ENCODE data around the gene FGFR2.

Gene FGFR2

DNA sequence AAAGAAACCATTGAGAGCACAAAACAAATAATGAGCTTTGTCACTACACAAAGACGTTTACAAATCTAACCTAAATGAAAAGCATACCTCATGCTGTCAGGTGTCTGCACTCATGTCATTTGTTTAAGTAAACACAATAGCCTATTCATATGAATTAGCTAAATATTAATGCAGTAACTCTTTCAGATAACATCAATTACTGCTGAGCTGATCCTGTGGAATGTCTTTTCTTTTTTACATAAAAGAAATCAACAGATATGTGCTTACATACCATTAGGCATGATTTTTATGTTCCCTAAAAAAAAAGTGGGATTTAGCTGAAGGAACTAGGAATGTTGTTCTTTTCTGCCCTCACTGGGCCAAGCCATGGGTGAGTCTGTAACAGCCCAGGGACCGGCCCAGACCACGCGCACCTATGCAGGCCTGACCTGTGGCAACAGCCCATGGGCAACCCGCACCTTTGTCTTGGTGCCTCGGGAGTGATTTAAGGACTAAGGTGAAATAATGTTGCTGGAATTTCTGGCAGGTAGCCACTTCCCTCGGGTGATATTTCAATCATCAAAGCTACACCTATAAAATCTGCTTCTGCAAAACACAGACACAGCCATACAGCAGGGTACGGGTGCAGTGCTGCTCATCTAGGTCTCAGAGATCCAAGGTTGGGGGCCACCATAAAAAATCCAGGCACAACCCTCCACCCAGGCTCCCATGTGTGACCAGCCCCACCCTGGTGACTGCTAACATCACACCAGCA lies 44.6 kb downstream of the FGFR2 start:
- no peak for DNase-seq (ENCODE audit: low read depth)

GRCh38 chr10:121552746-121553145 lies 45.5 kb downstream of the FGFR2 start:
- DNase-seq (ENCODE audit: low read depth) = no peak

- no peak for DNase-seq (ENCODE audit: low read depth)
Observed at GRCh38 chr10:121551210-121551885, 46.9 kb downstream of the FGFR2 start.

GRCh38 chr10:121544301-121544869 lies 53.9 kb downstream of the FGFR2 start:
- no peak for DNase-seq (ENCODE audit: low read depth)

DNA sequence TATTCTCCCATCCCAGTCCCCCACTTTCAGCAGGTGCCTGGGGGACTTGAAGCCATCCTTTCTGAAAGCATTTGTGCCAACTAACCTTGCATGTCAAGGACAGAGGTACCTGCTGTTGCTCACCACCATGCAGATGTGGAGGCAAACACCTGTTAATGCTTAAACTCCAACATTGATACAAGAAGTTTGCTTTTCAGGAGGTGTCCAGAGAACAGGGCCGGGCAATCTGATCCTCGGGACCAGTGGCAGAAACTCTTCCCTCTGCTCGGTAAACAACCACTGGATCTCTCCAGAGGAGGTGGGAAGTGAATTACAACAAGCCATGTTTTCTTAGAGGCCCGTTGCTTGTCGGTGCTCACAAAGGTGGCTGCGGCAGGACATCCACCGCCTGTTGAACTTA lies 54.7 kb downstream of the FGFR2 start:
- no peak for DNase-seq (ENCODE audit: low read depth)

- DNase-seq (ENCODE audit: low read depth) = no peak
Observed at GRCh38 chr10:121541450-121542120, 56.7 kb downstream of the FGFR2 start.

- no peak for DNase-seq (ENCODE audit: low read depth)
Observed at GRCh38 chr10:121540732-121541395, 57.4 kb downstream of the FGFR2 start.

- no peak for DNase-seq (ENCODE audit: low read depth)
Observed at GRCh38 chr10:121539786-121540185, 58.5 kb downstream of the FGFR2 start.

DNA sequence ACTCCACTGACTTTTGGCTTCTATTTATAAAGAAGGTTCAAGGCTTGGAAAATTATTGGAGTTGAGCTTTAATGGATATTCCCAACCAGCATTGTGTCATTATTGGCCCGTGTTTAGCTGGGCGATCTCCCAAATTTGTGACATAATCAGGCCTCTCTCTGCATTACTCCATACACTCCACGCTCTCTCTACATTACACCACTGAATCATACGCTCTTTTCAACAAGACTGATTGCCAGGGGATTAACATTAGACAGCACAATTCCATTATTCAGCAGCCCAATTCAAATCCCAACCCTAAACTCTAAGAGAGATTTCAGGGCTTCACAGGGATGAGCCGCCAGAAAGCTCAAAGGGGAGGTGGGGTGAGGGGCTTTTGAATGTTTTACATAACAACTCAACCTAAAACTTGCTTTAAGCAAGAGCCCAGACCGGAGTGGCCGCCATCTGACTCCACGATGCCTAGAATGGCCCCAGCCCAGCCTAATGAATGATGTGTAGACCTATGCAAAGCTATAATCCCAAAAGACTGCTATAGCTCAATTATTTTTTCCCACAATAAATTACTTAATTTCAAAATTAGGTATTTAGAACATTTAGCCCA lies 61.8 kb downstream of the FGFR2 start:
- DNase-seq (ENCODE audit: low read depth) = no peak

- DNase-seq (ENCODE audit: low read depth) = no peak
Observed at GRCh38 chr10:121535381-121535780, 62.9 kb downstream of the FGFR2 start.

GRCh38 chr10:121532292-121532864 lies 65.9 kb downstream of the FGFR2 start:
- no peak for DNase-seq (ENCODE audit: low read depth)

GRCh38 chr10:121531830-121532178 lies 66.4 kb downstream of the FGFR2 start:
- no peak for DNase-seq (ENCODE audit: low read depth)

GRCh38 chr10:121531076-121531829 lies 67.0 kb downstream of the FGFR2 start:
- no peak for DNase-seq (ENCODE audit: low read depth)

- DNase-seq (ENCODE audit: low read depth) = no peak
Observed at GRCh38 chr10:121530481-121531075, 67.7 kb downstream of the FGFR2 start.

DNA sequence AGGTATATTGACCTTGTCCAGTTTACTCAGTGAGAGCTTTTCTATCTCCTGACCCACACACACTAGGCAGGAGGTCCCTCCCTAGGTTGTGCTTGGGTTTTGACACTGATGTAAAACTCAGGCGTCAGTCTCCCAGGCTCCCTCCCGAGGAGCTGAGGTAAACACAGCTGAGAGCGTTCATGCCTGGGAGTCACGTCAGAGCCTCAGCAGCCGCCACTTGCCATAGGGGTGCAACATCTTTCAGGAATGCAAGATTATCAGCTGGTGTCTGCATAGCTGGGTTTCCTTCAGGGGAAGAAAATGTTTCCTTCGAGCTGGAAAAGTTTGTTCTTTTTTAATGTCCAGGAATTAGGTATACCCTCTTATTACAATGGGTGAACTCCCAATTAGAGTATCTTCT lies 70.6 kb downstream of the FGFR2 start:
- no peak for DNase-seq (ENCODE audit: low read depth)

- DNase-seq (ENCODE audit: low read depth) = no peak
Observed at GRCh38 chr10:121526801-121527221, 71.4 kb downstream of the FGFR2 start.

DNA sequence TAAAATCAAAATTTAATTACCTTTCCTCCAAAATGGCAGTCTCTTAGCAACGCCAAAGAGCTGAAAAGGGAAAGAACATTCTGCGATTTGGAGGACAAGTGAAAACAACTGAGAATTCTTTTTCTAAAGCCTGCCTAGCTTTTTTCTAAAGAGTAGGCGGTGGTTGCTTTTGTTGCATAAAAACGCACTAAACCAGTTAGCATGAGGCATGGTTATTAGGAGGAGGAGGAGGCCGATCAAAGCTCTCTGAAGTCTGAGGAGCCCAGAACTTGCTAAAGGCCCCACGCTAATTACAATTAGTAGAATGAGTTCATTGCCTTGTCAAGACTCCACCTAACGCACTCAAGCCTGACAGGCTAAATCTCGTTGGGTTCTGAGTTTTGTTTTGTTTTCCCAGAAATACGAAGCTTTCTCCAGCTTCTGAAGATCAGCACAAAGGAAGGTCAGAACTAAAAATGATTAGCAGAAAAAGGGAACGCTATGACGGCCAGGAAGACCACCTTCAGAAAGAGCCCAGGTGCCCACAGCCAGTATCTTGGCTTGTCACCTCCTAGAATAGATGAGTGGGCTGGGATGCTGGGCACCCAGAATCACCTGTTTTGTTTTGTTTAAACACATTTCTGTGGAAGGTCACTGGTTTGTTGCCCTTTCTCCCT lies 72.0 kb downstream of the FGFR2 start:
- DNase-seq (ENCODE audit: low read depth) = no peak

DNA sequence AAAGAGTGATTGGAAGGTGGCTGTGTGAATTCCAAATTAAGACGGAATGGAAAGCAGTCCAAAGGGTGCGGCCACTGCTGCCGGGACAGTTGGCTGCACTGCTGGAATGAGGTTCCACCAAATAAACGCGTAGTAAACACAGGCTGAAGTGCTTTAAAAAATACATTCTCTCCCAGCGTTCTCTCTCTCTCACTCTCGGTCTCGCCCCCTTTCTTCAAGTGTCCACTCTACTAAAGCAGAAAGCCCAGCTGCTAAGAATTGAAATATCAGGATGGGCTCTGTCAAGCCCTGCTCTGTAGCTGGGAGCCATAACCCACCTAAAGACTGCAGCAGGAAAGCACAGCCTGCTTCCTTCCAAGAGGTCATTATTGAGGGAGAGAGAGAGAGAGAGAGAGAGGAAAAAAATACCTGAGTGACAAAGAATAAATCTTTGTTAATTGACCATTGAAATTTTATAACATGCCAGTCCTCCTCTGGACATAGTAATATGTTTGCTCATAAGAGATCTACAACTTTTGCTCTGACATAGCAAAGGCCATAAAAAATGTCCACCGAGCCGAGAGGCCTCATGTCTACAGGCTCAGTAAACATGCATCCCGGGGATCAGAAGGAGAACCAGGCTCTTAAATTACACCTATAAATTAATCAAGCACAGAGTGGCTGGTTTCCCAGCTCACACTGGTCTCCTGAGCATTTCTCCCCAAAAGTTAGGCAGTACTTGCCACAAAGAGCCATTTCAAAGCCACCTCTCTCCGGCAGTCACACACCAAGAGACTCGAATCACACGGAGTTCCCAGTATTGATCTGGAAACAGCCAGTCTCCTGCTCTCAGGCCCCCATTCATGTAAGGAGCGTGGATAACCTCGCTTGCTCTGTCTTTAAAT lies 72.8 kb downstream of the FGFR2 start:
- no peak for DNase-seq (ENCODE audit: low read depth)

Data from fibroblast of the conjunctiva (primary cell).